OCI-LY1 (cell line): ENCODE results near the gene MIER3.

Experiments
- H2AFZ ChIP-seq: fragments of 200-600 bp; sonication (generic), shearing (Covaris generic); 2 replicates; pipeline ENCODE4 v1.6.0; 2014; ENCODE audit warnings: antibody characterized with exemption, mild to moderate bottlenecking, low read length
- H3F3A ChIP-seq: fragments of 200-600 bp; sonication (generic), shearing (Covaris generic); 2 replicates; pipeline ENCODE4 v1.6.0; 2014; ENCODE audit warnings: mild to moderate bottlenecking, antibody characterized with exemption, low read length, moderate library complexity; ENCODE audit not compliant: insufficient read depth
- H3K27ac ChIP-seq: fragments of 200-600 bp; sonication (generic); 2 replicates; pipeline ENCODE4 v1.5.1; 2014; ENCODE audit warnings: low read length, mixed run types, mild to moderate bottlenecking, low read depth; ENCODE audit not compliant: poor library complexity, severe bottlenecking
- H3K27me3 ChIP-seq: fragments of 200-600 bp; sonication (generic); 2 replicates; pipeline ENCODE4 v1.6.0; 2014; ENCODE audit warnings: antibody characterized with exemption, mild to moderate bottlenecking, low read length, moderate library complexity; ENCODE audit not compliant: insufficient read depth
- H3K36me3 ChIP-seq: fragments of 200-600 bp; sonication (generic); 2 replicates; pipeline ENCODE4 v1.6.1; 2014; ENCODE audit warnings: mild to moderate bottlenecking, antibody characterized with exemption, low read length, moderate library complexity, mixed read lengths; ENCODE audit not compliant: insufficient read depth
- H3K4me1 ChIP-seq: fragments of 200-600 bp; sonication (generic); 2 replicates; pipeline ENCODE4 v1.5.1; 2014; ENCODE audit warnings: mild to moderate bottlenecking, low read length, moderate library complexity; ENCODE audit not compliant: insufficient read depth, severe bottlenecking
- H3K4me2 ChIP-seq: fragments of 200-600 bp; sonication (generic), shearing (Covaris generic); 2 replicates; pipeline ENCODE4 v1.6.1; 2014; ENCODE audit warnings: low read length
- H3K4me3 ChIP-seq: fragments of 200-600 bp; sonication (generic); 2 replicates; pipeline ENCODE4 v1.5.1; 2014; ENCODE audit warnings: low read length, low read depth, mild to moderate bottlenecking, mixed read lengths; ENCODE audit not compliant: poor library complexity, severe bottlenecking
- H3K79me2 ChIP-seq: fragments of 200-600 bp; shearing (Covaris generic); 2 replicates; pipeline ENCODE4 v1.6.1; 2016; ENCODE audit warnings: mixed run types, low read length, mixed read lengths; ENCODE audit not compliant: insufficient read depth
- H3K9ac ChIP-seq: fragments of 200-600 bp; sonication (generic), shearing (Covaris generic); 2 replicates; pipeline ENCODE4 v1.6.1; 2014; ENCODE audit warnings: mild to moderate bottlenecking, low read length, mixed read lengths
- H3K9me2 ChIP-seq: fragments of 200-600 bp; sonication (generic), shearing (Covaris generic); 2 replicates; pipeline ENCODE4 v1.6.1; 2014; ENCODE audit warnings: low read depth, mild to moderate bottlenecking, low read length, mixed read lengths
- H3K9me3 ChIP-seq: fragments of 200-600 bp; shearing (Covaris generic); 2 replicates; pipeline ENCODE4 v1.6.1; 2014; ENCODE audit warnings: low read length, mixed read lengths
- H4K20me1 ChIP-seq: fragments of 200-600 bp; sonication (generic), shearing (Covaris generic); 2 replicates; pipeline ENCODE4 v1.6.0; 2016; ENCODE audit warnings: mild to moderate bottlenecking, low read length; ENCODE audit not compliant: insufficient read depth
- EZH2 ChIP-seq: fragments of 200-600 bp; sonication (generic), shearing (Covaris generic); IDR thresholded peaks from 2 replicates; pipeline ENCODE4 v1.8.0; 2017; ENCODE audit warnings: borderline replicate concordance, mixed run types, mild to moderate bottlenecking, antibody characterized with exemption, low read length, moderate library complexity, mixed read lengths
- TF ChIP-seq, protein P1 (sequence below): fragments of 200-600 bp; sonication (generic), shearing (Covaris generic); IDR thresholded peaks from 2 replicates; pipeline ENCODE4 v1.5.1; 2017; ENCODE audit warnings: mild to moderate bottlenecking, antibody characterized with exemption, low read length, moderate library complexity, mixed read lengths

Gene MIER3

DNA sequence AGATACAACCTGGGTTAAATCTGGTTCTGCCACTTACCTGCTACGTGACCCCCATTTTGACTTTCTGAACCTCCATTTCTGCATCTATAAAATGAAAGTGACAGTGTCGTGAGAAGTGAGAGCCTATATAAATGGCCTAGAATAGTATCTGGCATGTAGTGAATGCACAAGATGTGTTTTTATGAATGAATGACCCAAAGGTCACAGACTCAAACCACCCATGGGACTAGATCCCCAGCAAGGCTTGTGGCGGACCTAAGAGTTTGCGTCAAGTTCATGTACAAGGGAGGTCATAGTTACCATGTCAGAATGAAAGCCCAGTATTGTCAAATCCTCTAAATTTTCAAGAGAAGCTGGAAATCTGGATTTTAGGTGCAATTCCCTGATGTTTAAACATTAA lies 53.7 kb downstream of the MIER3 start:
- Histone ChIP-seq H3K79me2 (no peaks in the 10 kb centered on the region), H4K20me1 (no peaks in the 10 kb centered on the region), H3K4me1 (peaks cover 10% of the 10 kb centered on the region), H3K9ac (no peak overlapping the region), H3F3A (no peaks in the 10 kb centered on the region; the same call in 1 of the 2 replicates), H3K27ac (no peak overlapping the region), H3K4me2 (no peak overlapping the region; the same call in 1 of the 2 replicates), H3K4me3 (no peak overlapping the region), H2AFZ (no peak overlapping the region), H3K9me2 (no peaks in the 10 kb centered on the region), H3K36me3 (peaks cover 31% of the 10 kb centered on the region), H3K27me3 (no peaks in the 10 kb centered on the region), H3K9me3 (no peaks in the 10 kb centered on the region)
- TF ChIP-seq, protein P1, sequence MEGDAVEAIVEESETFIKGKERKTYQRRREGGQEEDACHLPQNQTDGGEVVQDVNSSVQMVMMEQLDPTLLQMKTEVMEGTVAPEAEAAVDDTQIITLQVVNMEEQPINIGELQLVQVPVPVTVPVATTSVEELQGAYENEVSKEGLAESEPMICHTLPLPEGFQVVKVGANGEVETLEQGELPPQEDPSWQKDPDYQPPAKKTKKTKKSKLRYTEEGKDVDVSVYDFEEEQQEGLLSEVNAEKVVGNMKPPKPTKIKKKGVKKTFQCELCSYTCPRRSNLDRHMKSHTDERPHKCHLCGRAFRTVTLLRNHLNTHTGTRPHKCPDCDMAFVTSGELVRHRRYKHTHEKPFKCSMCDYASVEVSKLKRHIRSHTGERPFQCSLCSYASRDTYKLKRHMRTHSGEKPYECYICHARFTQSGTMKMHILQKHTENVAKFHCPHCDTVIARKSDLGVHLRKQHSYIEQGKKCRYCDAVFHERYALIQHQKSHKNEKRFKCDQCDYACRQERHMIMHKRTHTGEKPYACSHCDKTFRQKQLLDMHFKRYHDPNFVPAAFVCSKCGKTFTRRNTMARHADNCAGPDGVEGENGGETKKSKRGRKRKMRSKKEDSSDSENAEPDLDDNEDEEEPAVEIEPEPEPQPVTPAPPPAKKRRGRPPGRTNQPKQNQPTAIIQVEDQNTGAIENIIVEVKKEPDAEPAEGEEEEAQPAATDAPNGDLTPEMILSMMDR = no peak
- no peak for TF ChIP-seq EZH2

DNA sequence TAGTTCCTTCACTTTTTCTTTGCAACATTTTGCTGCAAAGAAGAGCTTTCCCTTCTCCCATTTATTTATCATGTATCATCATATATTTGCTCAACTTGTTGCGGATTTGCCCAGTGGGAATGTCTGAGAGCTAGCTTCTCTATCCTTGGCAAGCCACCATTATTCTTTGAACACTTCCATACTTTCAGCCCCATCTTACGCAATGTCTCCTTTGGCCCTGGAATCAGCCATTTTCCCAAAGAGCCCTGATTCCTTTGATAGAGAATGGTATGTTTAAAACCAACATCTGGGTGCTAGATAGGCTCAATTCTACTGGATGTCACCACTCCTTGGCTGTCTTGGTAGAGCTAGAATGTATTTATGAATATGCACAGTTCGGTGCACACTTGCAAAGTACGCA lies 55.2 kb downstream of the MIER3 start:
- Histone ChIP-seq H3K27me3 (no peaks in the 10 kb centered on the region), H3K4me1 (peaks cover 10% of the 10 kb centered on the region), H3K4me3 (no peak overlapping the region), H3K9me2 (no peaks in the 10 kb centered on the region), H3K79me2 (no peaks in the 10 kb centered on the region), H3F3A (no peaks in the 10 kb centered on the region; the same call in 1 of the 2 replicates), H3K9me3 (no peaks in the 10 kb centered on the region), H2AFZ (no peak overlapping the region), H3K27ac (no peak overlapping the region), H3K9ac (no peak overlapping the region), H4K20me1 (no peaks in the 10 kb centered on the region), H3K4me2 (no peak overlapping the region), H3K36me3 (peaks cover 39% of the 10 kb centered on the region)
- TF ChIP-seq EZH2 = no peak
- TF ChIP-seq, protein P1 = no peak

DNA sequence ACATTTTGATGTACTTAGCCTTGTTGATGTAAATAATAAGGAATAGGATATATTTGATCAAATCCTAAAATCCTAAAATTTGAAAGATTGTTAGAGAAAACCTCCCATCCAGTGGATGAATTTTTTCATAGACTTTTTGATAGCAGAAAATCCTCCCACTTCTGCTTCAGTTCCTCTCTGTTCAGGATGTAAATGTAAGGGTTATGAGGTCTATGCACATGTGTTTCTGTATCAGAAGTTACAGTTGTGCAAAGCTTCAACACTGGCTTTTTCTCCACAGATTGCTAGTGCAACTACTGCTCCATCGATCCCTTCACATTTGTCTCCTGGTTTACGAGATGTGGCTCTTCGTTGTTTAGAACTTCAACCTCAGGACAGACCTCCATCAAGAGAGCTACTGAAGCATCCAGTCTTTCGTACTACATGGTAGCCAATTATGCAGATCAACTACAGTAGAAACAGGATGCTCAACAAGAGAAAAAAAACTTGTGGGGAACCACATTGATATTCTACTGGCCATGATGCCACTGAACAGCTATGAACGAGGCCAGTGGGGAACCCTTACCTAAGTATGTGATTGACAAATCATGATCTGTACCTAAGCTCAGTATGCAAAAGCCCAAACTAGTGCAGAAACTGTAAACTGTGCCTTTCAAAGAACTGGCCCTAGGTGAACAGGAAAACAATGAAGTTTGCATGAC lies 58.5 kb downstream of the MIER3 start:
- H3K36me3 ChIP-seq = peaks cover 73% of the 10 kb centered on the region

More for the DNA sequence above, 58.5 kb downstream of the MIER3 start:
- Histone ChIP-seq H3K79me2 (no peaks in the 10 kb centered on the region), H3K4me1 (peaks cover 10% of the 10 kb centered on the region), H3K27ac (no peak overlapping the region), H2AFZ (no peak overlapping the region), H3F3A (no peaks in the 10 kb centered on the region; the same call in 1 of the 2 replicates), H3K9me3 (no peaks in the 10 kb centered on the region), H3K4me3 (no peak overlapping the region), H3K27me3 (no peaks in the 10 kb centered on the region), H3K4me2 (no peak overlapping the region), H3K9me2 (no peaks in the 10 kb centered on the region), H3K9ac (no peak overlapping the region), H4K20me1 (no peaks in the 10 kb centered on the region)
- TF ChIP-seq EZH2 = no peak
- TF ChIP-seq, protein P1 = no peak
